Right lung (tissue), 5 donors: ENCODE data around the gene CFAP46. TPM values are rescaled to one million over a fixed set of nuclear protein-coding genes. Genes with fewer than 3 reads are reported as not detected.
"Not testable (repeated sequence)": the region's sequence is repeated elsewhere in the genome, so short reads cannot be mapped to it uniquely, and the experiment has no call there.

Experiments used
- DNase-seq, 2 donors: peaks; one replicate each; pipeline ENCODE4 v3.0.0-alpha.2; 2013
- polyA plus RNA-seq, 5 donors: library from polyadenylated mRNA; unstranded; fragments of 120-200 nt; gene quantifications; one replicate each; pipeline versions ENCODE4 v1.2.1 to v1.2.3, GENCODE V29; 2013; ENCODE audit warnings: inconsistent platforms in 1 of 5, low replicate concordance in 1 of 5; ENCODE audit not compliant: insufficient read length in 5 of 5, insufficient read depth in 1 of 5

Gene CFAP46
- polyA plus RNA-seq, 5 donors: 2.3 to 5.2 (median 3.8) TPM

DNA sequence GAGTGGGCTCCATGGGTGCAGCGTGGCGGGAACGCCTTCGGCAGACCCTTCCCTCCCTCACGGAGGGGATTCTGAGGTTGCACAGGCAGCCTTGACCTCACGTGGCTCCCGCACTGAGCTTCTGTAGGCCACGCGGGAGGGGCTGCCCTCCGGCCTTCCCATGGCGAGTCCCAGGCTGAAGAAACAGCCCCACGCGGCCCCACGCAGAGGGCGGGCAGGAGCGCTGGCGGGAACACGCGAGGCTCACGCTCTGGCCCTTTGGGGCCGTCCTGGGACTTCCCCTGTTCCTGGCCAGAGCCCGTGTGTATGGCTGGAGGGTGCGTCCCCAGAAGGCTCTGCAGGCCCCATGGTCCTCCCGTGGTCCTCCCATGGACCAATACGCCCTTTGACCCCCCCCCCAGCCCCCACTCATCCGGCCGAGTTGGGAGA, 134.7 kb downstream of the CFAP46 start:
- DNase-seq: no peak

DNA sequence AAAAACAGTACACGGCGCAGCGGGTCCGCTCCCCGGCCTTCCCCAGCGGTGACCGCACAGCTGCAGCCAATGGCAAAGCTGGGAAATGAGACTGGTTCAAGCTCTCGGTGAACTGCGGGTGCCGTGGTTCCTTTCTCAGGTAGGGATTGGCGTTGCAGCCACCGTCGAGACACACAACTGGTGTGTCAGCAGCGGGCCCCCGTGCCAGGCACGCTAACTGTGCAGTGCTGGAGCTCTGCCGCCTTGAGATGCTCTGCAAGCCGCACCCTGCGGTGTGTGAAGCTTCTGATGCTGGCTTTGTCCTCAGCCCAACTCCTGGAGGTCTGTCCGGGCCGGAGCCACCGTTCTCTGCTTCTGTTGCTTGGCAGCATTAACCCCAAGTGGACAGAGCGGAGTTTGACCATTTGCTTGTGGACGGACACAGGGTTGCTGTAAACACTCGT, 135.8 kb downstream of the CFAP46 start:
- DNase-seq: no peak

DNA sequence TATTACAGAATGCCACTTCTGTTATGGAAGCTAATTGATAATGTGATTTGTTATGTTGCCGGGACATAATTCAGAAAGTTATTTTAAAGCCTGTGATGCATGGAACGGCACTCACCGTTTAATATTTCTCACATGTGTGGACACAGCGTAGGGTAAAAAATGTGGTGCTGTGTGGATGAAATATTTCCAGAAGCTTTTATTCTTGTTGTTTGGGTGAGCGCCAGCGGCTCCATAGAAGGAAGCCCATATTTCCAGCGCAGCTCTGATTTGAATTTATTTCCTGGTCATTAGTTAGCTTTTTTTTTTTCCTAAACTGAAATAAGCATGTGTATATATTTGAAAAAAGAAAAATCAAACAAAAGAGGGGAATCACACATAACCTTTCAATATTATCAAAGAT, 136.3 kb downstream of the CFAP46 start:
- DNase-seq: no peak

DNA sequence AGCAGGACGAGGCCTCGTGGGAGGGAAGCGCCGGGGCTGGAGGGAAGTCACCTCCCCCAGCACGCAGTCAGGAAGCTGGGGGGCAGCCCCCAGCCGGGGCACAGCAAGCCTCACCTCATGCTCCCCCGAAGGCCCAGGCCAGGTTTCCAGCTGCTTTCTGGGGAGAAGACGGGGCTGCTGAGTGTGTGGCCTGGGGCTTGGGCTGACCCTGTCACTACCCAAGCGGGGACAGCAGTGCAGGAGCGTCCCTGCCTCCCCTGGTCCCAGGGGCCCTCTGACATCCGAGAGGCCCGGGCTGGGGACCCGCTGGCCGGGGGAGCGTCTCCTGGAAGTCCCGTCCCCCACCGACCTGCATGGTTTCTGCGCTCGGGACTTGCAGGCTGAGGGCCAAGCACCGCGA, 136.8 kb downstream of the CFAP46 start:
- DNase-seq: no peak

DNA sequence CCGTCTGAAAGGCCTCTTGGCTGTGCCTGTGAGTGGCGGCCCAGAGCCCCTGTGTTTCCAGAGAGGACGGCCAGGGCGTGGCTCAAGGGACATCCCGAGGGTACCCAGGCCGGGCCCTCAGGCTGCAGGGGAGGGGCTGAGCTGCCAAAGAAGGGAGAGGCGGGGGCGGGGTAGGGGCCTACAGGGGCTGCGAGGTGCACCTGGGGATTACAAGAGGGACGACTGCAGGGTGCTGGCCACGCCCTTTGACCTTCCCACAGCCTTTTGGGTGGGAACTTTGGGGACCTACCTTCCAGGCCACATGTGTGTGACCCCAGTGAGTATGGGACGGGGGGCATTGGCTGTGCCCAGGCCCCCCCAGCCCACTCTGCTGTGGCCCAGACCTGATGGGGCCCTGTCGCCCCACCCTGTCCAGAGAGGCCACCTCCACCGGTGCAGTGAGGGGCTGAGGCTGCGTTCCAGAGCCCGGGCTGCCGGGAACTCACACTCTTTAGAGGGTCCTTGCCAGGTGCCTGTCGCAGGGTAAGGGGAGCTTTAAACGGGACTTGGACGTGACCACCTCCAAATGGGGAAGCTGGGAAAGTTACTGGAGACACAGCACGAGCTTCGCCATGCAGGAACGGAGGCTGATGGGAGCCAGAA, 137.5 kb downstream of the CFAP46 start:
- DNase-seq: no peak

DNA sequence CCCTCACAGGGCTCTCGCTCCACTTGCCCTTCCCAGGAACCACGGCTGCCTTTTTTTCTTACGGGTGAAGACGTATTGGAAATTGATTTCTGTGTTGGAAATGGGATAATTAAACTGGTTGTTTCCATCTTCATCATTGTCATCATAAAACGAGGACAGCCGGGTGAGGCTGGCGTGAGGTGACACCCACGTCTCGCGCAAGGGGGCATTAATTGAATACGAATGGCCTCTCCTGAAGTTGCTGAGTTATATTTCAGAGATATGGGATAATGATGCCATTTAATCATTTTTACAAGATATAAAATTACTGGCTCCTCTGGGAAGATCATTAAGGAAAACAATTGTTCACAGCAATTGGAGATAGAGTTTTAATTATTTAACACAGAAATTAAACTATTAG, 138.1 kb downstream of the CFAP46 start:
- no peak for DNase-seq

DNA sequence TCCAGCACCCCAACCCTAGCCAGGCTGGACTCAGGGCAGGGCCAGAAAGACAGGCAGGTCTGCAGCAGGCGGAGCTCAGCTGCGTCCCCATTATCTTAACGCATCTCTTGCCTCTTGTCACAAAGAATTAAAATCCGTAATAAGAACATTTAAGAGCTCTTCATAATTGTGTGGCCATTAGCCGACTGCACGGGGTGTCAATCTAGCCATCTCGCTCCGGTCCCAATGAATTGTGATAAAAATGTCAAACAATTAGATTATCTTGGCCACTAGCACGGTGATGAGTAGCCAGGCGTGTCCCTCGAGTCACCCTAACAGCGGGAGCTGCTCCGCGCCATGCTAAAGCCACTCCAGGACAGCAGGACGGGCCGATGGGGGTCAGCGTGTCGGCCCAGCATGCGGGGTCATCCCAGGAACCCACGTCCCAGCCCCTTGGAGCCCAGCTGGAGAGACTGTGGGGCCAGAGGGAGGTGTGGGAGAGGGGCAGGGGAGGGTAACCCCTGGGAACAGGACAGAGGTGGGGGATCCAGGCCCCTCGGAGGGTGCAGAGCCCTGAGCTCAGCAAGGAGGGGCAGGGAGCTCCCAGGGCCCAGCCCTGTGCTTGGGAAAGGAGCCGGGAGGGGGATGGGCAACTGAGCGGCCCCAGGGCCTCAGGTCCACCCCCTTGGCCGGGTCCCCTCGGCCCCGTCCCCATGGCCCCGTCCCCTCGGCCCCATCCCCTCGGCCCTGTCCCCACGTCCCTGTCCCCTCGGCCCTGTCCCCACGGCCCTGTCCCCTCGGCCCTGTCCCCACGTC, 138.8 kb downstream of the CFAP46 start:
- DNase-seq: no peak

DNA sequence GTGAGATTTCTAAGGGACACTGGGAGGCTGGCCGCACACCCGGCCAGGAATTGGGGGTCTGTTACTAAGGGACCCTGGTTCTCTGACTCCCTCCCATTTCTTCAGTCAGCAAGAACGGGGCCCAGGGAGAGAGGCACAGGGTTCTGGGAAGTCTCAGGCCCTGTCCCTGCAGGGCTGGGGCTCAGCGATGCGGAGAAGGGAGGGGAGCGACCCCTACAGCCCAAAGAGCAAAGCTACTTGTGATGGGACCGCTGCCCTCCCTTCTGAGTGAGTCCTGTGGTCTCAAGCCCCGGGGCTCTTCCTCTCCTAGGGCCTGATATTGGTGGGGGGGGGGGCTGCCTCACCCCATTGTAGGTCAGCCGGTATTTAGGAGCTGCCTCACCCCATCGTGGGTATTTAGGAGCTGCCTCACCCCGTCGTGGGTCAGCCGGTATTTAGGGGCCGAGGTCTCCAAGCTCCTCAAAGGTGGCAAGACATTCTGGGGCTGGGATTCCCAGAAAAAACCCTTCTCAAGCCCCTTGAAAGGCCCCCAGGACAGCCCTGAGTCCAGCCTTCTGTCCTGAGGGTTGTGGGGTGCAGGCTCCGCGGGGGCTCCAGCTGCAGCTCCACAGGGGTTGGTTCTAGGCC, 139.6 kb downstream of the CFAP46 start:
- no peak for DNase-seq

DNA sequence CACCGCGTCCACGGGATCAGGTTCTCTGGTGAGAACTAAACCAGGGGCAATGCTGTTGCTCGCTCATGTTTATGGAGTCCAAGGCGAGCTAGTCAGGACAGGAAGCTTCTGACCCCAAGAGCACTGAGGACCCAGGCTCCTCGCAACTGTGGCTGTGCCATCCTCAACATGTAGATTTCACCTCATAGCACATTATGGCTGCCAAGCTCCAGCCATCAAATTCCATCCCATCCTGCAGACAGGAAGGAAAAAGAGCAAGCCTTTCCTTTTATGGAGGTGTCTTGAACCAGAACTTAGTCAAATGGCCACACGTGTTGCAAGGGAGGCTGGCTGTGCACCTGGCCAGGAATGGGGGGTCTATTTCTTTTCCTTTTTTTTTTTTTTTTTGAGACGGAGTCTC, 140.3 kb downstream of the CFAP46 start:
- DNase-seq: no peak

DNA sequence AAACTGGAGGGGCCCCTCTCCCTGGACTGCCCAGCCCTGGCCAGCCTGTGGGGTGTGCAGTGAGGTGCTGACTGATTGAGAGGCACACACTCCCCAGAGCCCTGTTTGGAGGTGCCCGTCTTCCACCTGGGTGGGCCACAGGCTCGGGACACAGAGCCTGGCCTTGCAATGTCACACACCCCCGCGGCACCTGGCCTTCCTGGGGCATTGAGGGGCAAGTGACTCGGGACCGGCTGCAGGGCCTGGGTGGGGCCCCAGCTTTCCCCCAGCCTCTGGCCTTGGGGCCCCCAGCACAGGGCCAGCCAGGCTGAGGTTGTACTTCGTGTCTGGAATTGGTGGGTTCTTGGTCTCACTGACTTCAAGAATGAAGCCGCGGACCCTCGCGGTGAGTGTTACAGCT, 142.5 kb downstream of the CFAP46 start:
- no peak for DNase-seq

DNA sequence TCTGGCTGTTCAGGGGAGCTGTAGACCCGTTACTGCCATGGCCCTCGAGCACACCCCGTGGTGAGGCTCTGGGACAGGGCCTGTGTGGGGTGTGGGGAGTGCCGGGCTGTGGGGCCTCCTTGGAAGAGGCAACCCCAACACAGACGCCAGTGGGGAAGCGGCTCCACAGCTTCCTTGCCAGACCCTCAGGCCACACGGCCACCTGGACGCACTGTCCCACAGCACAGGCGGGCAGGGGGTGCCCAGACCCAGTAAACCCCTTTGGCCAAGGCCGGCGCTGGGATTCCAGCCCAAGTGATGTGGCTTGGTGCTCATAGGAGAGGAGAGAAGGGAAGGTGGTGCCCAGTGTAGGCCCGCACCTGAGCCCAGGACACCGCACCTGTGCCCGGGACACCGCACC, 143.5 kb downstream of the CFAP46 start:
- DNase-seq: no peak

DNA sequence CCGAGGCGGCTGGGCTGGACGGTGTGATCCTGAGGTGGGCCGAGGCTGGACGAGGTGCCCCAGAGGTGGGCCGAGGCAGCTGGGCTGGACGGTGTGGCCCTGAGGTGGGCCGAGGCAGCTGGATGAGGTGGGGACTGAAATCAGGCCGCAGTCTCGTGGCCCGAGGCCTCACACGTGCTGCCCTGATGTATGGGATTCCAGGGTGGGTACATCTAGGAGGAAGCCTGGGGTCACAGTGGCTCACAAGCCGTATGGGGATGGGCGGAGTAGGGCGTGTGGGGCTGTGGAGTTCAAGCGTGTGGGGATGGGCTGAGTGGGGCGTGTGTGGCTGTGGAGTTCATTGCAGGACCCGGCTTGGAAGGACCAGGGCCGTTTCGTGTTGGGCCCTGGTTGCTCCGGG, 144.0 kb downstream of the CFAP46 start:
- no peak for DNase-seq

DNA sequence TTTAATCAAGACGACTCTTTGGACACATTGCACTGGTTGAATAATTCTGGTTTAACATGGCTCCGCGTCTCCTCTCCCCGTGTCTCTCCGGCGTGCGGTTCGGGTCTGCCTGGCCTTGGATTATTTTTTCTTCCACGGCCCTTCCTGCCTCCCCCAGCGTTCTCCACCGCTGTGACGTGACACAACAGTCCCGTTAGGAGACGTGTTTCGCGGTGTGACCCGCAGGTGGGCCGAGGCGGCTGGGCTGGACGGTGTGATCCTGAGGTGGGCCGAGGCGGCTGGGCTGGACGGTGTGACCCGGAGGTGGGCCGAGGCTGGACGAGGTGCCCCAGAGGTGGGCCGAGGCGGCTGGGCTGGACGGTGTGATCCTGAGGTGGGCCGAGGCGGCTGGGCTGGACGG, 144.4 kb downstream of the CFAP46 start:
- DNase-seq: not testable (repeated sequence)

DNA sequence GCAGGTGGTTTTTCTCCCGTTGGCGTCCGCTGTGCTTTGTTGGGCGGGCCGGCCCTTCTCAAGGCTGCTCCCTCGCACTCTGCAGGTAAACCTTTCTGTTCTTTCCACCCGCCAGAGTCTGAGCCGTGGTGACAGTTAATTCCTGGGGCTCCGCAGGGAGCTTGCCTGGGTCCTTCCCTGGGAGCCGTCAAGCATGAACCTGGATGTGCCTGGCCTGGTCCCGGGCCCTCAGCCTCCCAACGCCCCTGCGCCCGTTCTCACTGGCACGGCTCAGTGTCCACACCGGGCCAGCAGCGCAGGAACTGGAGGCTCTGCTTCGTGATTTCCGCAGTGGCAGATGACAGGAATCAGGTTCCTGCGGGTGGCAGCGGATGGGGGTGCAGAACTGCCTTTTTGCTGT, 145.5 kb downstream of the CFAP46 start:
- no peak for DNase-seq

DNA sequence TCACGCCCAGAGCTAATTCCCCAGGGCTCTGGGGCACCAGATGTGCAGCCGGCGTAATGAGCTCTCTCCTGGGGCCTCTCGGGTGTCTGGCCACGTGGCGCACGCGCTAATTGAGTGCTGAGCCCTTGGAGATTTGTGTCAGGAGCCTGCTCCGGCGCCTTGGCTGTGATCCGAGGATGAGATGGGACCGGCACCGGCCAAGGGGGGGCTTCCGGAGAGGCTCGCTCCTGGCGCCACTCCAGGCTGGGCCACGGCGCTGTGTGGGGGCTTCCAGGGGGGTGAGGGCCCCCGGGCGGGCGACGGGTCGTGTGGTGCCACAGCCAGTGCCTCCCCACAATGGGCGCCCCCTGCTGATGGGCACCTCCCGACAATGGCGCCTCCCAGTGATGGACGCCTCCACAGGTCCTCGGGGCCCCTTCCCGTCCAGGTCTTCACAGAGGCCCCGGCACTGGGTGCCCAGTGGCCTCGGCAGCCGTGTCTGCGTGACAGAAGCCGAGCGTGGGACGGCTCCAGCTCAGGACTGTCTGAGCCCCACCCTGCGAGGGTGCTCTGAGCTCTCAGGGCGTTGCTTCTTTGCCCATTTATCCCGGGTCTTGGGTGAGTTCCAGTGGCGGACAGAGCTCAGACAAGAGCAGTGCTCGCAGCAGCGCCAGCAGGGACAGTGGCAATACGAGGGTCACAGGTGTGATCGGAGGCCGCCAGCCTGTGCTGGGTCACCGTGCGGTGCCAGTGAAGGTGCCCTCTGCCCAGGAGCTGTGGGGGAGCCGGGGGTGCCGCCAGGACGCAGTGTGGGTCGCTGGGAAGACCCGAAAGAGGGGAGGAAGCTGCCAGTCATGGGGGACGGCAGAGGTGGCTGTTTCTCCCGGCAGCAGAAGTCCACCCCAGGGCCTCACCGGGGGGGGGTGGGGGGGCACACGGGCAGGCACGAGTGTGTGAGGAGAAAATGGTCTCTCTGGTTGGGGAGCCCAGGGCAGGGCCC, 148.2 kb downstream of the CFAP46 start:
- no peak for DNase-seq

DNA sequence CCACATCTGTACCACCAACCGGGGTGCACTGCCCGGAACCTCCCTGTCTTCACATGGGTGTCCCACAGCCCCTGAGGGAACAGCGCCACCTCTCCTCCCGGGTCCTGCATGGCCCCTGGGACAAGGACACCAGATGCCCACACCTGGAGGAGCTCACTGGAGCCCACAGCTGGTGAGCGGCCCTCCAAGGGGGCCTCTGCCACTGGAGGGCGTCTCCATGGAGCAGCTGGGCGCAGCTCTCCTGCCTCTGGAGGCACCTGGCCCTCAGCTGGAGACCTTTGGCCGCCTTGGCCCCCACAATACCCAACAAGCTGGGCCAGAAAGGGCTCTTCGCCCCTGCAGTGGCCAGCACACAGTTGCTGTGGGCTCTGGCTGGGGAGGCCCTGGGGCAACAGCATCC, 149.2 kb downstream of the CFAP46 start:
- no peak for DNase-seq

DNA sequence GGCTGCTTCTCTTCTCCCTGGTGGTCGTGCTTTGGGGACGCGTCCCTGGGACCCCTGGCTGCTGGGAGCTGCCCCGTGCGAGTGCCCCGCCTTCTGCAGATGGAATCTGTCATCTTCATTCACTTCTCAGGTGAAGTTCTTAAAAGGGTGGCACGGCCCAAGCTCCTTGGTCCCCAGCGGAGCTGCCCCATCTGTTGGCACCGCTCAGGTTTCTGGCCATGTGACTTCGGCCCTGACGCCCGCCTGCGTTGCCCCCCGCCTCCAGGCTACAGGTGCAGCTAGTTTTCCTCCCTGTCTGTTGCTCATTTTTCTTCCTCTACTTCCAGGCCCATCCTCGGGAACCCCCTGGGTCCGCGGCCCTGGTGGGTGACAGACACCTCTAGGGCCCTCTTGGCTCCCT, 149.6 kb downstream of the CFAP46 start:
- DNase-seq: no peak

DNA sequence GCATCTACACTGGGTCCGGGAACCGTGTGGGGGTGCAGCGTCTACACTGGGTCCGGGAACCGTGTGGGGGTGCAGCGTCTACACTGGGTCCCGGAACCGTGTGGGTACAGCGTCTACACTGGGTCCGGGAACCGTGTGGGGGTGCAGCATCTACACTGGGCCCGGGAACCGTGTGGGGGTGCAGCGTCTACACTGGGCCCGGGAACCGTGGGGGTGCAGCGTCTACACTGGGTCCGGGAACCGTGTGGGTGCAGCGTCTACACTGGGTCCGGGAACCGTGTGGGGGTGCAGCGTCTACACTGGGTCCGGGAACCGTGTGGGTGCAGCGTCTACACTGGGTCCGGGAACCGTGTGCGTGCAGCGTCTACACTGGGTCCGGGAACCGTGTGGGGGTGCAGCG, 150.3 kb downstream of the CFAP46 start:
- DNase-seq: not testable (repeated sequence)

DNA sequence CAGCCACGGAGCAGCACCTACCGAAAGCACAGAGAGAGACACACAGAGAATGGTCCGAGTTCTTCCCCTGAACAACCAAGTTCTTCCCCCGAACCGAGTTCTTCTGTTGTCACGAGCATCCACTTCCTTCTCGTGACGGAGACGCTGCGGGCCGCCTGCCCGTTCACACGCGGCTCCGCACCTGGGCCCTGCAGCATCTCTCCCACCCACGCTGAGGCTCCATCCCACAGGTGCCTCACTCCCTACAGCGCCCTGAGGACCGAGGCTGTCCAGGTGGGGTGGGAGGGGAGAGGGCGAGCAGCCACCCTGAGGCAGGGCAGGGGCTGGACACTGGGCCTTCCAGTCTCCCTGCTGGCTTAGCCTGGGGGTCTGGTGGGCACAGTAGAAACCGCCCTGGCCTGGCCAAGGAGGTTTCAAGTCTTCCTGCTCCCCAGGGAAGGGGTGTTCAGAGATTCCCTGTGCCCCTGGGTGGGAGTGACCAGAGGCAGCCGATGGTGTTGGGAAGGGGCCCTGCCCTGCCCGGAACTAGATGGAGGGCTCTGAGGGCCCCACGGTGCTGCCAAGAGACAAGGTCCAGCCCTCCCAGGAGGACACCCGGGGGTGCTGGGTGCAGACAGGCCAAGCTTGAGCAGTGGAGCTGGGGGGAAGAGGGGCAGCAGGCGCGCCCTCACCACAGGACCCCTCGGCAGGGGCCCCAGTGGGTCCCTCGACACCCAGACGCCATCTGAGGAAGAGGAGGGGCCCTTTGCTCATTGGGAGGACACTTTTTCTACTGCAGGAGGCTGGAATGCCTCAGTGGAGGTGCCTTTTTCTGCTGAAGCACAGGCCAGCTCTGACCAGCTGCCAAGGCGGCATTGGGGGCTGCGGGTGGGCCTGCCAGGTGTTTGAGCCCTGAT, 151.2 kb downstream of the CFAP46 start:
- no peak for DNase-seq

DNA sequence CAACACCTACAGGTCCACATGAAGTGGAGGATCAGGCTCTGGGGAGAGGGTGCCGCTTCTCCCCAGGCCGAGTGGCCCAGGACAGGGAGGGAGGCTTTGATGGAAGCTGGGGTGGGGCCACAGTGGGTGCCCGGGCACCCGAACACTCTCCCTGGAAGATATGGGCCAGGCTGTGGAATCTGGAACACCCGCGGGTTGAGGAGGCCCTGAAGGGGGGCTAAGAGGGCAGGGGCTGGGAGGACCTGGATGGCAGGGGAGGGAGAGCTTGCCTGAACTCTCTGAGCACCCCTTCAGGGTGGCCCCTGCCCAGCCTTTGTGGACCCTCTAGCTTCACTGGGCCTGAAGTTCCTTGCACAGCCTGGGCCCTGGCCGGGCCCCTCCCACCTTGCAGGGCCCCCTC, 151.9 kb downstream of the CFAP46 start:
- DNase-seq: no peak

DNA sequence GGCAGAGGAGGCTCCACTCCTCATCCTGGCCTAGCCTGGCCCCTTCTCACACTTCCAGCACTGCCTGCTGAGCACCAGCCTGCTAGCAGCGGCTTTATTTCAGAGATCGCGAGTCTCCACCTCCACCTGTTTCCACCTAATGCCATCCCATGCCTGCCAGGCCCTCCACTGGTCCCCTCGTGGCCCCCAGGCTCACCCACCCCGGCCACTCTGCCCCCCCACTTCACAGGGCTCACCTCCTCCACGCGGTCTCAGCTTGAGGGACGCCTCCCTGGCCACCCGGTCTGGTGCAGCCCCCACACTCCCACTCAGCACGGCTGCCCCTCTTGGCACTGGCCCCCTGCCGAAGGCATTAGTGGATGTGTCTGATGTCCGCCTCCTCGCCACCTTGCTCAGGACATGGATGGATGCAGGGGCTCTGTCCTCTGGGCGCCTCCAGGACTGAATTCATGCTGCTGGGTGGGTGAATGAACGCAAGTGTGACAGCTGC, 152.7 kb downstream of the CFAP46 start:
- DNase-seq: no peak
